GM23338 (cell line): ENCODE measurements around the gene DGKG. TPM values are rescaled to one million over a fixed set of nuclear protein-coding genes. Genes with fewer than 3 reads are reported as not detected.

ENCODE experiments used
- ATAC-seq: fragments of 200-7000 bp; cut with Tn5 transposase; 3 replicates; pipeline ENCODE4 v1.9.1; 2020
- DNase-seq: peaks from one replicate; pipeline ENCODE4 v3.0.0-alpha.2; 2015; ENCODE audit warnings: low spot score
- H2AFZ ChIP-seq: fragments of 200-600 bp; sonication (generic); 2 replicates; pipeline ENCODE4 v1.8.0; 2016; ENCODE audit warnings: antibody characterized with exemption, mild to moderate bottlenecking, moderate library complexity
- H3F3A ChIP-seq: fragments of 200-600 bp; sonication (generic); replicated peaks from 2 replicates; pipeline ENCODE4 v1.8.0; 2017; ENCODE audit warnings: antibody characterized with exemption, mixed run types, low read depth
- H3K27ac ChIP-seq: fragments of 200-600 bp; sonication (generic); 2 replicates; pipeline ENCODE4 v1.6.1; 2016; ENCODE audit warnings: low read depth
- H3K27me3 ChIP-seq: fragments of 200-600 bp; sonication (generic); 2 replicates; pipeline ENCODE4 v1.8.0; 2016; ENCODE audit warnings: mild to moderate bottlenecking, mixed run types, moderate library complexity; ENCODE audit not compliant: insufficient read depth
- H3K36me3 ChIP-seq: fragments of 200-600 bp; sonication (generic); 2 replicates; pipeline ENCODE4 v1.8.0; 2016; ENCODE audit warnings: mild to moderate bottlenecking; ENCODE audit not compliant: insufficient read depth
- H3K4me1 ChIP-seq: fragments of 200-600 bp; sonication (generic); 2 replicates; pipeline ENCODE4 v1.8.0; 2016; ENCODE audit warnings: mild to moderate bottlenecking, moderate library complexity; ENCODE audit not compliant: insufficient read depth
- H3K4me2 ChIP-seq: fragments of 200-600 bp; sonication (generic); 2 replicates; pipeline ENCODE4 v1.7.1; 2017; ENCODE audit warnings: mixed run types
- H3K4me3 ChIP-seq: fragments of 200-600 bp; sonication (generic); 2 replicates; pipeline ENCODE4 v1.6.1; 2016; ENCODE audit warnings: mixed run types
- H3K79me2 ChIP-seq: fragments of 200-600 bp; sonication (generic); replicated peaks from 2 replicates; pipeline ENCODE4 v1.8.0; 2017; ENCODE audit warnings: mild to moderate bottlenecking; ENCODE audit not compliant: insufficient read depth
- H3K9me2 ChIP-seq: fragments of 200-600 bp; sonication (generic); 2 replicates; pipeline ENCODE4 v1.8.0; 2017; ENCODE audit not compliant: insufficient read depth
- H4K20me1 ChIP-seq: fragments of 200-600 bp; sonication (generic); replicated peaks from 2 replicates; pipeline ENCODE4 v1.8.0; 2017; ENCODE audit warnings: mild to moderate bottlenecking; ENCODE audit not compliant: insufficient read depth
- H3K27ac Mint-ChIP-seq: 2 replicates; pipeline ENCODE4 v1.8.0; 2020; ENCODE audit warnings: inconsistent platforms, mild to moderate bottlenecking, moderate library complexity, mixed read lengths
- H3K27me3 Mint-ChIP-seq: 3 replicates; pipeline ENCODE4 v1.8.0; 2022; ENCODE audit warnings: low read depth, mild to moderate bottlenecking, moderate library complexity, mixed read lengths, inconsistent platforms; ENCODE audit not compliant: insufficient read depth, poor library complexity
- H3K36me3 Mint-ChIP-seq: 3 replicates; pipeline ENCODE4 v1.8.0; 2021; ENCODE audit warnings: low read depth, mild to moderate bottlenecking, inconsistent platforms, moderate library complexity, mixed read lengths
- H3K4me1 Mint-ChIP-seq: 3 replicates; pipeline ENCODE4 v1.8.0; 2020; ENCODE audit warnings: mild to moderate bottlenecking, inconsistent platforms, mixed read lengths
- H3K4me3 Mint-ChIP-seq: 3 replicates; pipeline ENCODE4 v1.8.0; 2021; ENCODE audit warnings: moderate library complexity, mild to moderate bottlenecking, inconsistent platforms, mixed read lengths
- H3K9me3 Mint-ChIP-seq: 3 replicates; pipeline ENCODE4 v1.8.0; 2020; ENCODE audit warnings: moderate library complexity, mild to moderate bottlenecking, inconsistent platforms, mixed read lengths
- CREB1 ChIP-seq: fragments of 250-450 bp; sonication (Bioruptor Pico); IDR thresholded peaks from 2 replicates; pipeline ENCODE4 v1.5.0; 2020; ENCODE audit warnings: low read depth, mild to moderate bottlenecking, moderate library complexity
- EZH2 ChIP-seq: fragments of 200-600 bp; sonication (generic); IDR thresholded peaks from one replicate; pipeline ENCODE4 v1.8.0; 2017; ENCODE audit warnings: antibody characterized with exemption, mild to moderate bottlenecking, low read depth; ENCODE audit not compliant: unreplicated experiment
- EZH2phosphoT487 ChIP-seq: fragments of 200-600 bp; sonication (generic); IDR thresholded peaks from one replicate; pipeline ENCODE4 v1.8.1; 2018; ENCODE audit warnings: antibody characterized with exemption; ENCODE audit not compliant: unreplicated experiment
- JUNB ChIP-seq: IDR thresholded peaks from one replicate; pipeline ENCODE4 v1.6.1; 2016; ENCODE audit warnings: antibody characterized with exemption; ENCODE audit not compliant: unreplicated experiment
- NANOG ChIP-seq: IDR thresholded peaks from 2 replicates; pipeline ENCODE4 v1.6.1; 2016; ENCODE audit warnings: antibody characterized with exemption, borderline replicate concordance
- POLR2AphosphoS5 ChIP-seq: IDR thresholded peaks from 2 replicates; pipeline ENCODE4 v1.6.1; 2016; ENCODE audit warnings: antibody characterized with exemption, low read depth
- REST ChIP-seq: IDR thresholded peaks from one replicate; pipeline ENCODE4 v1.6.1; 2018; ENCODE audit warnings: antibody characterized with exemption; ENCODE audit not compliant: unreplicated experiment
- STAT1 ChIP-seq: IDR thresholded peaks from one replicate; pipeline ENCODE4 v1.6.1; 2016; ENCODE audit warnings: antibody characterized with exemption; ENCODE audit not compliant: unreplicated experiment
- ZNF114 ChIP-seq: fragments of 250-450 bp; sonication (Bioruptor Pico); IDR thresholded peaks from 2 replicates; pipeline ENCODE4 v1.5.0; 2020; ENCODE audit warnings: mild to moderate bottlenecking, moderate library complexity
- ZNF331 ChIP-seq: fragments of 250-450 bp; sonication (Bioruptor Pico); IDR thresholded peaks from 2 replicates; pipeline ENCODE4 v1.5.0; 2020; ENCODE audit warnings: low read depth, mild to moderate bottlenecking, moderate library complexity
- polyA plus RNA-seq: library from polyadenylated mRNA; unstranded; fragments of >200 nt; fragmentation: Nextera tagmentation; extraction: Ambion mirVana; gene quantifications from 2 replicates; pipeline ENCODE4 v1.2.1, GENCODE V29; 2016
- total RNA-seq: library from RNA; depleted of rRNA; stranded (reverse); fragments of >200 nt; shearing (Covaris generic); gene quantifications from 2 replicates; pipeline ENCODE4 v1.2.3, GENCODE V29; 2014
- TF ChIP-seq, protein P1 (sequence below): fragments of 250-450 bp; sonication (Bioruptor Pico); IDR thresholded peaks from 2 replicates; pipeline ENCODE4 v1.5.0; 2020; ENCODE audit warnings: mild to moderate bottlenecking, moderate library complexity
- TF ChIP-seq, protein P2 (sequence below), 2 experiments: fragments of 200-600 bp in 1 of 2; sonication (generic) in 1 of 2; conservative IDR thresholded peaks; 2 replicates each; pipeline versions ENCODE4 v1.5.1 to v1.6.1; 2016 to 2017; ENCODE audit warnings: antibody characterized with exemption in 2 of 2, low read depth in 2 of 2, mild to moderate bottlenecking in 2 of 2, moderate library complexity in 1 of 2
- TF ChIP-seq, protein P3 (sequence below): IDR thresholded peaks from 2 replicates; pipeline ENCODE4 v1.6.1; 2016; ENCODE audit warnings: antibody characterized with exemption

The DGKG gene
- total and polyA plus RNA-seq, 2 experiments from 2014 or later, result 0.14 to 0.31 TPM

DNA sequence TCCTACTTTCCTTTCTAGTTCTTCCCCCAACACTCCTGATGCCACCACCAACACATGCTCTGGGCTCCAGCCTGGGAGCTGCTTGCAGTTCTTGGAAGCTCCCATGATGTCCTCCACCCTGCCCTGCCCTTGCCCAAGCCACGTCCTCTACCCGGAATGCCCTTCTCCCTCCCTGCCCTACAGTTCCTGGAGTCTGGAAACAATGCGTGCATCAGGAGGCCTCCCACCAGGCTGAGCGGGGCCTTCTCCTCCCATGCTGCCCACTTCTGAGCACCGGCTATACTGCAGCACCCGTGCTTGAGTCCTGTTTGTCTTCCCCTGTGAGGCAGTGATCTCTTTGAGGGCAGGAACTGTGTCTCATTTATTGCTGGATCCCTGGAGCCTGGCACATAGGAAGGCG is 44.6 kb downstream of the DGKG start:
- TF ChIP-seq EZH2phosphoT487, result no peak
- no peak for TF ChIP-seq STAT1
- no peak for TF ChIP-seq EZH2
- TF ChIP-seq, protein P1, sequence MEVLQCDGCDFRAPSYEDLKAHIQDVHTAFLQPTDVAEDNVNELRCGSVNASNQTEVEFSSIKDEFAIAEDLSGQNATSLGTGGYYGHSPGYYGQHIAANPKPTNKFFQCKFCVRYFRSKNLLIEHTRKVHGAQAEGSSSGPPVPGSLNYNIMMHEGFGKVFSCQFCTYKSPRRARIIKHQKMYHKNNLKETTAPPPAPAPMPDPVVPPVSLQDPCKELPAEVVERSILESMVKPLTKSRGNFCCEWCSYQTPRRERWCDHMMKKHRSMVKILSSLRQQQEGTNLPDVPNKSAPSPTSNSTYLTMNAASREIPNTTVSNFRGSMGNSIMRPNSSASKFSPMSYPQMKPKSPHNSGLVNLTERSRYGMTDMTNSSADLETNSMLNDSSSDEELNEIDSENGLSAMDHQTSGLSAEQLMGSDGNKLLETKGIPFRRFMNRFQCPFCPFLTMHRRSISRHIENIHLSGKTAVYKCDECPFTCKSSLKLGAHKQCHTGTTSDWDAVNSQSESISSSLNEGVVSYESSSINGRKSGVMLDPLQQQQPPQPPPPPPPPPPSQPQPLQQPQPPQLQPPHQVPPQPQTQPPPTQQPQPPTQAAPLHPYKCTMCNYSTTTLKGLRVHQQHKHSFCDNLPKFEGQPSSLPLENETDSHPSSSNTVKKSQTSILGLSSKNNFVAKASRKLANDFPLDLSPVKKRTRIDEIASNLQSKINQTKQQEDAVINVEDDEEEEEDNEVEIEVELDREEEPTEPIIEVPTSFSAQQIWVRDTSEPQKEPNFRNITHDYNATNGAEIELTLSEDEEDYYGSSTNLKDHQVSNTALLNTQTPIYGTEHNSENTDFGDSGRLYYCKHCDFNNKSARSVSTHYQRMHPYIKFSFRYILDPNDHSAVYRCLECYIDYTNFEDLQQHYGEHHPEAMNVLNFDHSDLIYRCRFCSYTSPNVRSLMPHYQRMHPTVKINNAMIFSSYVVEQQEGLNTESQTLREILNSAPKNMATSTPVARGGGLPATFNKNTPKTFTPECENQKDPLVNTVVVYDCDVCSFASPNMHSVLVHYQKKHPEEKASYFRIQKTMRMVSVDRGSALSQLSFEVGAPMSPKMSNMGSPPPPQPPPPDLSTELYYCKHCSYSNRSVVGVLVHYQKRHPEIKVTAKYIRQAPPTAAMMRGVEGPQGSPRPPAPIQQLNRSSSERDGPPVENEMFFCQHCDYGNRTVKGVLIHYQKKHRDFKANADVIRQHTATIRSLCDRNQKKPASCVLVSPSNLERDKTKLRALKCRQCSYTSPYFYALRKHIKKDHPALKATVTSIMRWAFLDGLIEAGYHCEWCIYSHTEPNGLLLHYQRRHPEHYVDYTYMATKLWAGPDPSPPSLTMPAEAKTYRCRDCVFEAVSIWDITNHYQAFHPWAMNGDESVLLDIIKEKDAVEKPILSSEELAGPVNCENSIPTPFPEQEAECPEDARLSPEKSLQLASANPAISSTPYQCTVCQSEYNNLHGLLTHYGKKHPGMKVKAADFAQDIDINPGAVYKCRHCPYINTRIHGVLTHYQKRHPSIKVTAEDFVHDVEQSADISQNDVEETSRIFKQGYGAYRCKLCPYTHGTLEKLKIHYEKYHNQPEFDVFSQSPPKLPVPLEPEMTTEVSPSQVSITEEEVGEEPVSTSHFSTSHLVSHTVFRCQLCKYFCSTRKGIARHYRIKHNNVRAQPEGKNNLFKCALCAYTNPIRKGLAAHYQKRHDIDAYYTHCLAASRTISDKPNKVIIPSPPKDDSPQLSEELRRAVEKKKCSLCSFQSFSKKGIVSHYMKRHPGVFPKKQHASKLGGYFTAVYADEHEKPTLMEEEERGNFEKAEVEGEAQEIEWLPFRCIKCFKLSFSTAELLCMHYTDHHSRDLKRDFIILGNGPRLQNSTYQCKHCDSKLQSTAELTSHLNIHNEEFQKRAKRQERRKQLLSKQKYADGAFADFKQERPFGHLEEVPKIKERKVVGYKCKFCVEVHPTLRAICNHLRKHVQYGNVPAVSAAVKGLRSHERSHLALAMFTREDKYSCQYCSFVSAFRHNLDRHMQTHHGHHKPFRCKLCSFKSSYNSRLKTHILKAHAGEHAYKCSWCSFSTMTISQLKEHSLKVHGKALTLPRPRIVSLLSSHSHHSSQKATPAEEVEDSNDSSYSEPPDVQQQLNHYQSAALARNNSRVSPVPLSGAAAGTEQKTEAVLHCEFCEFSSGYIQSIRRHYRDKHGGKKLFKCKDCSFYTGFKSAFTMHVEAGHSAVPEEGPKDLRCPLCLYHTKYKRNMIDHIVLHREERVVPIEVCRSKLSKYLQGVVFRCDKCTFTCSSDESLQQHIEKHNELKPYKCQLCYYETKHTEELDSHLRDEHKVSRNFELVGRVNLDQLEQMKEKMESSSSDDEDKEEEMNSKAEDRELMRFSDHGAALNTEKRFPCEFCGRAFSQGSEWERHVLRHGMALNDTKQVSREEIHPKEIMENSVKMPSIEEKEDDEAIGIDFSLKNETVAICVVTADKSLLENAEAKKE, result no peak
- no peak for TF ChIP-seq JUNB
- TF ChIP-seq NANOG, result no peak
- no peak for TF ChIP-seq CREB1 (CRISPR knock-in tag)
- TF ChIP-seq REST, result no peak
- no peak for TF ChIP-seq ZNF331 (CRISPR knock-in tag)
- TF ChIP-seq, protein P2, sequence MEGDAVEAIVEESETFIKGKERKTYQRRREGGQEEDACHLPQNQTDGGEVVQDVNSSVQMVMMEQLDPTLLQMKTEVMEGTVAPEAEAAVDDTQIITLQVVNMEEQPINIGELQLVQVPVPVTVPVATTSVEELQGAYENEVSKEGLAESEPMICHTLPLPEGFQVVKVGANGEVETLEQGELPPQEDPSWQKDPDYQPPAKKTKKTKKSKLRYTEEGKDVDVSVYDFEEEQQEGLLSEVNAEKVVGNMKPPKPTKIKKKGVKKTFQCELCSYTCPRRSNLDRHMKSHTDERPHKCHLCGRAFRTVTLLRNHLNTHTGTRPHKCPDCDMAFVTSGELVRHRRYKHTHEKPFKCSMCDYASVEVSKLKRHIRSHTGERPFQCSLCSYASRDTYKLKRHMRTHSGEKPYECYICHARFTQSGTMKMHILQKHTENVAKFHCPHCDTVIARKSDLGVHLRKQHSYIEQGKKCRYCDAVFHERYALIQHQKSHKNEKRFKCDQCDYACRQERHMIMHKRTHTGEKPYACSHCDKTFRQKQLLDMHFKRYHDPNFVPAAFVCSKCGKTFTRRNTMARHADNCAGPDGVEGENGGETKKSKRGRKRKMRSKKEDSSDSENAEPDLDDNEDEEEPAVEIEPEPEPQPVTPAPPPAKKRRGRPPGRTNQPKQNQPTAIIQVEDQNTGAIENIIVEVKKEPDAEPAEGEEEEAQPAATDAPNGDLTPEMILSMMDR (conservative IDR thresholded peaks at IDR 0.05; ENCODE audit: low read depth in 2 of 2), result no peak
- TF ChIP-seq ZNF114 (CRISPR knock-in tag), result no peak
- TF ChIP-seq, protein P3, sequence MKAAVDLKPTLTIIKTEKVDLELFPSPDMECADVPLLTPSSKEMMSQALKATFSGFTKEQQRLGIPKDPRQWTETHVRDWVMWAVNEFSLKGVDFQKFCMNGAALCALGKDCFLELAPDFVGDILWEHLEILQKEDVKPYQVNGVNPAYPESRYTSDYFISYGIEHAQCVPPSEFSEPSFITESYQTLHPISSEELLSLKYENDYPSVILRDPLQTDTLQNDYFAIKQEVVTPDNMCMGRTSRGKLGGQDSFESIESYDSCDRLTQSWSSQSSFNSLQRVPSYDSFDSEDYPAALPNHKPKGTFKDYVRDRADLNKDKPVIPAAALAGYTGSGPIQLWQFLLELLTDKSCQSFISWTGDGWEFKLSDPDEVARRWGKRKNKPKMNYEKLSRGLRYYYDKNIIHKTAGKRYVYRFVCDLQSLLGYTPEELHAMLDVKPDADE, result no peak
- no peak for TF ChIP-seq POLR2AphosphoS5
- Mint-ChIP-seq H3K27me3 (peaks cover 3% of the 10 kb centered on the region), H3K36me3 (no peaks in the 10 kb centered on the region), H3K27ac (no peak overlapping the region), H3K4me1 (peaks cover 5% of the 10 kb centered on the region; the same call in 2 of the 3 replicates), H3K9me3 (no peaks in the 10 kb centered on the region), H3K4me3 (no peak overlapping the region)
- ATAC-seq (no peak), DNase-seq (no peak)
- Histone ChIP-seq H3K27ac (no peak overlapping the region), H2AFZ (no peak overlapping the region), H3K27me3 (no peaks in the 10 kb centered on the region), H3F3A (no peaks in the 10 kb centered on the region), H3K4me2 (no peak overlapping the region), H3K36me3 (no peaks in the 10 kb centered on the region), H3K9me2 (peaks cover 8% of the 10 kb centered on the region; the same call in 1 of the 2 replicates), H3K79me2 (no peaks in the 10 kb centered on the region), H3K4me3 (no peak overlapping the region), H3K4me1 (no peaks in the 10 kb centered on the region), H4K20me1 (no peaks in the 10 kb centered on the region)
